HepG2 (cell line): Measurements from ENCODE around the gene SYNE2. TPM values are rescaled to one million over a fixed set of nuclear protein-coding genes. Genes with fewer than 3 reads are reported as not detected.

Source experiments
- ATAC-seq: fragments of 200-7000 bp; cut with Tn5 transposase; 3 replicates; pipeline ENCODE4 v1.9.1; 2020; ENCODE audit warnings: mild to moderate bottlenecking, moderate library complexity
- BruUV-seq: library from RNA; stranded (reverse); fragments of 400-500 nt; replicated peaks from 2 replicates; lab custom pipeline; 2021; lab: Mats Ljungman, UMichigan
- CTCF ChIA-PET: fragments of 300-600 bp; formaldehyde crosslinking; extraction: SDS; loops from one replicate; lab custom pipeline; 2021; ENCODE audit warnings: low total read pairs, inconsistent platforms, low intra/inter-chr PET ratio; lab: Yijun Ruan, JAX
- POLR2A ChIA-PET: fragments of 350-600 bp; sonication (Branson Sonifier 250); formaldehyde crosslinking; loops from one replicate; lab custom pipeline; 2020; ENCODE audit warnings: antibody characterized with exemption, inconsistent platforms; lab: Yijun Ruan, JAX
- DNase-seq: peaks from one replicate; pipeline ENCODE4 v3.0.0-alpha.2; 2015; ENCODE audit warnings: low spot score
- FAIRE-seq: peaks from 3 replicates; lab custom pipeline; 2011; peaks lifted over from hg19 to GRCh38; lab: Jason Lieb, UNC
- H2AFZ ChIP-seq: one replicate; pipeline ENCODE4 v1.6.1; 2011; ENCODE audit warnings: low read length, inconsistent platforms
- H3K27ac ChIP-seq: fragments of 300-600 bp; 3 replicates; pipeline ENCODE4 v1.8.0; 2011; ENCODE audit warnings: mixed run types, mild to moderate bottlenecking, mixed read lengths, low read length, inconsistent platforms; ENCODE audit not compliant: insufficient read depth; ENCODE audit errors: extremely low read length
- H3K27me3 ChIP-seq, 2 experiments: fragments of 200-600 bp in 1 of 2; 2 replicates in 1 of 2; 3 replicates in 1 of 2; pipeline versions ENCODE4 v1.6.0 to v1.8.0; 2011; ENCODE audit warnings: low read length in 2 of 2, mild to moderate bottlenecking in 2 of 2, moderate library complexity in 2 of 2, inconsistent platforms in 1 of 2; ENCODE audit not compliant: insufficient read depth in 2 of 2, control insufficient read depth in 1 of 2
- H3K36me3 ChIP-seq, 2 experiments: fragments of 200-600 bp in 1 of 2; replicated peaks in 1 of 2; 2 replicates in 1 of 2; 3 replicates in 1 of 2; pipeline versions ENCODE4 v1.5.1 to v1.8.0; 2011; ENCODE audit warnings: low read length in 2 of 2, inconsistent platforms in 1 of 2; ENCODE audit not compliant: insufficient read depth in 2 of 2, control insufficient read depth in 1 of 2
- H3K4me1 ChIP-seq: 2 replicates; pipeline ENCODE4 v1.5.1; 2012; ENCODE audit warnings: low read length, inconsistent platforms; ENCODE audit not compliant: insufficient read depth
- H3K4me2 ChIP-seq: 2 replicates; pipeline ENCODE4 v1.6.0; 2011; ENCODE audit warnings: low read depth, low read length, inconsistent platforms
- H3K4me3 ChIP-seq, 3 experiments: fragments of 200-600 bp in 1 of 3; sonication (generic), shearing (Covaris generic) in 1 of 3; replicated peaks in 1 of 3; 2 replicates each; pipeline ENCODE4 v1.5.1; 2011 to 2016; ENCODE audit warnings: low read length in 3 of 3, inconsistent platforms in 2 of 3, low read depth in 2 of 3, mild to moderate bottlenecking in 2 of 3, control low read depth in 1 of 3, mixed read lengths in 1 of 3; ENCODE audit not compliant: insufficient read depth in 1 of 3
- H3K79me2 ChIP-seq: one replicate; pipeline ENCODE4 v1.6.1; 2011; ENCODE audit warnings: low read length, inconsistent platforms; ENCODE audit not compliant: insufficient read depth
- H3K9ac ChIP-seq: 2 replicates; pipeline ENCODE4 v1.6.0; 2011; ENCODE audit warnings: mild to moderate bottlenecking, low read depth, low read length, inconsistent platforms; ENCODE audit not compliant: insufficient read depth
- H3K9me3 ChIP-seq: 2 replicates; pipeline ENCODE4 v1.5.1; 2012; ENCODE audit warnings: mild to moderate bottlenecking, low read length
- H4K20me1 ChIP-seq: 2 replicates; pipeline ENCODE4 v1.6.0; 2011; ENCODE audit warnings: inconsistent platforms, mild to moderate bottlenecking, low read length, moderate library complexity; ENCODE audit not compliant: insufficient read depth
- DZIP1 ChIP-seq: sonication (generic); formaldehyde crosslinking; IDR thresholded peaks from 2 replicates; pipeline ENCODE4 v1.5.0; 2020; ENCODE audit warnings: mild to moderate bottlenecking, missing genetic modification reagents
- GMEB1 ChIP-seq: sonication (generic); formaldehyde crosslinking; IDR thresholded peaks from 2 replicates; pipeline ENCODE4 v1.5.1; 2020; ENCODE audit warnings: missing genetic modification reagents, mild to moderate bottlenecking, borderline replicate concordance
- SRY ChIP-seq: sonication (generic); formaldehyde crosslinking; IDR thresholded peaks from 2 replicates; pipeline ENCODE4 v1.8.0; 2022; ENCODE audit warnings: mild to moderate bottlenecking, missing genetic modification reagents
- ZNF143 ChIP-seq: sonication (generic); formaldehyde crosslinking; IDR thresholded peaks from 2 replicates; pipeline ENCODE4 v1.4.0; 2020; ENCODE audit warnings: missing genetic modification reagents
- ZNF337 ChIP-seq: sonication (generic); formaldehyde crosslinking; IDR thresholded peaks from 2 replicates; pipeline ENCODE4 v1.5.1; 2020; ENCODE audit warnings: missing genetic modification reagents, low read depth, mild to moderate bottlenecking, borderline replicate concordance
- ZNF564 ChIP-seq: sonication (generic); formaldehyde crosslinking; IDR thresholded peaks from 2 replicates; pipeline ENCODE4 v1.8.1; 2023; ENCODE audit warnings: mild to moderate bottlenecking, missing genetic modification reagents
- ZNF816 ChIP-seq: sonication (generic); formaldehyde crosslinking; IDR thresholded peaks from 2 replicates; pipeline ENCODE4 v1.8.0; 2022; ENCODE audit warnings: missing genetic modification reagents, mild to moderate bottlenecking, borderline replicate concordance
- in situ Hi-C: cut with HindIII; loops from 2 replicates; pipeline ENCODE4 v1.10.0; 2017; ENCODE audit warnings: low pct_unique_long_range_greater_than_20kb; ENCODE audit not compliant: extremely low pct_ligation_motif_present
- intact Hi-C: fragments of 100-400 bp; cut with micrococcal nuclease; formaldehyde crosslinking; loops from one replicate; pipeline ENCODE4 v1.10.0; 2022; ENCODE audit not compliant: unreplicated experiment
- polyA plus RNA-seq, 8 experiments: library from polyadenylated mRNA; depleted of rRNA in 3 of 8; stranded (reverse) in 7 of 8; unstranded in 1 of 8; fragments of >200 nt; fragmentation: Illumina TruSeq in 4 of 8; extraction: Trizol in 4 of 8; gene quantifications; 2 replicates each; pipeline versions ENCODE4 v1.2.1 to v1.2.3, GENCODE V29; 2011 to 2016; ENCODE audit warnings: low read depth in 4 of 8, missing spikeins in 1 of 8, mixed read lengths in 1 of 8; ENCODE audit not compliant: insufficient read depth in 1 of 8
- total RNA-seq, 5 experiments: library from RNA; depleted of rRNA; stranded (reverse); fragments of >200 nt; fragmentation: Illumina TruSeq; extraction: Trizol; gene quantifications; 2 replicates each; pipeline ENCODE4 v1.2.3, GENCODE V29; 2016; ENCODE audit warnings: low read depth in 1 of 5
- TF ChIP-seq, protein P1 (sequence below): sonication (generic); formaldehyde crosslinking; IDR thresholded peaks from 2 replicates; pipeline ENCODE4 v1.5.1; 2020; ENCODE audit warnings: mild to moderate bottlenecking, missing genetic modification reagents, moderate library complexity
- TF ChIP-seq, protein P2 (sequence below): fragments of 450-650 bp; IDR thresholded peaks from 2 replicates; pipeline ENCODE4 v1.6.1; 2017; ENCODE audit warnings: mild to moderate bottlenecking

The SYNE2 gene
- total and polyA plus RNA-seq, 2 of the 13 experiments (the other 11 are each of a cell fraction or from before 2014, with no cell fraction given), result 6.2 to 13.3 TPM

DNA sequence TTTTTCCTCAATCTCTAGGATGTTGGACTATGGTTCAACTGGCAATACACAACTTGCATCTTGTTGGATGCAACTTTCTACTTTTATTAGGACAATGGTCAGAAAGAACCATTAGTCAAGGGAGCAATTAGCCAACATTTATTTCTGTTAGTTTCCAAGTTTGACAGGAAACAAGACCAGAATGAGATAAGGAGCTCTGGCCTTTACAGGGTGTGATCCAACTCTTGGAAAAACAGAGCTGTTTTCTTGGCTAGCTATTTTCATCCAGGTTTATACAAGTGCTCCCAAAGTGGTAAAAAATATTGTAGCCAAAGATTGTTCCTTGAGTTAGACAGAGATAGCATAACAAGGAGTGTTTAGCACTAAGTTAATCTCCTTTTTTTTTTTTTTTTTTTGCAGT is 3.9 kb upstream of the SYNE2 start:
- TF ChIP-seq GMEB1 (no peak), ZNF816 (CRISPR knock-in tag) (no peak), ZNF143 (CRISPR knock-in tag) (no peak), ZNF337 (no peak), SRY (CRISPR knock-in tag) (no peak), ZNF564 (CRISPR knock-in tag) (no peak), DZIP1 (CRISPR knock-in tag) (no peak)
- TF ChIP-seq, protein P1, sequence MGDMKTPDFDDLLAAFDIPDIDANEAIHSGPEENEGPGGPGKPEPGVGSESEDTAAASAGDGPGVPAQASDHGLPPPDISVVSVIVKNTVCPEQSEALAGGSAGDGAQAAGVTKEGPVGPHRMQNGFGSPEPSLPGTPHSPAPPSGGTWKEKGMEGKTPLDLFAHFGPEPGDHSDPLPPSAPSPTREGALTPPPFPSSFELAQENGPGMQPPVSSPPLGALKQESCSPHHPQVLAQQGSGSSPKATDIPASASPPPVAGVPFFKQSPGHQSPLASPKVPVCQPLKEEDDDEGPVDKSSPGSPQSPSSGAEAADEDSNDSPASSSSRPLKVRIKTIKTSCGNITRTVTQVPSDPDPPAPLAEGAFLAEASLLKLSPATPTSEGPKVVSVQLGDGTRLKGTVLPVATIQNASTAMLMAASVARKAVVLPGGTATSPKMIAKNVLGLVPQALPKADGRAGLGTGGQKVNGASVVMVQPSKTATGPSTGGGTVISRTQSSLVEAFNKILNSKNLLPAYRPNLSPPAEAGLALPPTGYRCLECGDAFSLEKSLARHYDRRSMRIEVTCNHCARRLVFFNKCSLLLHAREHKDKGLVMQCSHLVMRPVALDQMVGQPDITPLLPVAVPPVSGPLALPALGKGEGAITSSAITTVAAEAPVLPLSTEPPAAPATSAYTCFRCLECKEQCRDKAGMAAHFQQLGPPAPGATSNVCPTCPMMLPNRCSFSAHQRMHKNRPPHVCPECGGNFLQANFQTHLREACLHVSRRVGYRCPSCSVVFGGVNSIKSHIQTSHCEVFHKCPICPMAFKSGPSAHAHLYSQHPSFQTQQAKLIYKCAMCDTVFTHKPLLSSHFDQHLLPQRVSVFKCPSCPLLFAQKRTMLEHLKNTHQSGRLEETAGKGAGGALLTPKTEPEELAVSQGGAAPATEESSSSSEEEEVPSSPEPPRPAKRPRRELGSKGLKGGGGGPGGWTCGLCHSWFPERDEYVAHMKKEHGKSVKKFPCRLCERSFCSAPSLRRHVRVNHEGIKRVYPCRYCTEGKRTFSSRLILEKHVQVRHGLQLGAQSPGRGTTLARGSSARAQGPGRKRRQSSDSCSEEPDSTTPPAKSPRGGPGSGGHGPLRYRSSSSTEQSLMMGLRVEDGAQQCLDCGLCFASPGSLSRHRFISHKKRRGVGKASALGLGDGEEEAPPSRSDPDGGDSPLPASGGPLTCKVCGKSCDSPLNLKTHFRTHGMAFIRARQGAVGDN (CRISPR knock-in tag), result no peak
- TF ChIP-seq, protein P2, sequence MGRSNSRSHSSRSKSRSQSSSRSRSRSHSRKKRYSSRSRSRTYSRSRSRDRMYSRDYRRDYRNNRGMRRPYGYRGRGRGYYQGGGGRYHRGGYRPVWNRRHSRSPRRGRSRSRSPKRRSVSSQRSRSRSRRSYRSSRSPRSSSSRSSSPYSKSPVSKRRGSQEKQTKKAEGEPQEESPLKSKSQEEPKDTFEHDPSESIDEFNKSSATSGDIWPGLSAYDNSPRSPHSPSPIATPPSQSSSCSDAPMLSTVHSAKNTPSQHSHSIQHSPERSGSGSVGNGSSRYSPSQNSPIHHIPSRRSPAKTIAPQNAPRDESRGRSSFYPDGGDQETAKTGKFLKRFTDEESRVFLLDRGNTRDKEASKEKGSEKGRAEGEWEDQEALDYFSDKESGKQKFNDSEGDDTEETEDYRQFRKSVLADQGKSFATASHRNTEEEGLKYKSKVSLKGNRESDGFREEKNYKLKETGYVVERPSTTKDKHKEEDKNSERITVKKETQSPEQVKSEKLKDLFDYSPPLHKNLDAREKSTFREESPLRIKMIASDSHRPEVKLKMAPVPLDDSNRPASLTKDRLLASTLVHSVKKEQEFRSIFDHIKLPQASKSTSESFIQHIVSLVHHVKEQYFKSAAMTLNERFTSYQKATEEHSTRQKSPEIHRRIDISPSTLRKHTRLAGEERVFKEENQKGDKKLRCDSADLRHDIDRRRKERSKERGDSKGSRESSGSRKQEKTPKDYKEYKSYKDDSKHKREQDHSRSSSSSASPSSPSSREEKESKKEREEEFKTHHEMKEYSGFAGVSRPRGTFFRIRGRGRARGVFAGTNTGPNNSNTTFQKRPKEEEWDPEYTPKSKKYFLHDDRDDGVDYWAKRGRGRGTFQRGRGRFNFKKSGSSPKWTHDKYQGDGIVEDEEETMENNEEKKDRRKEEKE, result no peak
- intact Hi-C loops (no loop called here), in situ Hi-C loops (no loop called here)
- no TSS peak for BruUV-seq
- POLR2A ChIA-PET, result no interaction called here
- no peaks in the 10 kb centered on the region for H4K20me1 ChIP-seq
- DNase-seq (no peak), FAIRE-seq (no peak), ATAC-seq (no peak)
- no peak overlapping the region for H3K27ac ChIP-seq
- no peak overlapping the region for H3K9ac ChIP-seq
- no peaks in the 10 kb centered on the region for H3K36me3 ChIP-seq
- H3K4me1 ChIP-seq, result peaks cover 6% of the 10 kb centered on the region; the same call in 1 of the 2 replicates
- H3K27me3 ChIP-seq, result no peaks in the 10 kb centered on the region; a peak in 1 of 5 replicates
- H2AFZ ChIP-seq, result no peak overlapping the region
- H3K4me3 ChIP-seq, result no peak overlapping the region
- H3K4me2 ChIP-seq, result no peak overlapping the region
- CTCF ChIA-PET, result no interaction called here
- H3K79me2 ChIP-seq, result no peaks in the 10 kb centered on the region
- no peaks in the 10 kb centered on the region for H3K9me3 ChIP-seq
